CD8-positive, alpha-beta memory T cell (primary cell): Measurements from ENCODE around the gene IRGQ. TPM values are rescaled to one million over a fixed set of nuclear protein-coding genes. Genes with fewer than 3 reads are reported as not detected.

ENCODE experiments used
- CTCF ChIA-PET: fragments of 350-600 bp; sonication (Branson Sonifier 250); formaldehyde crosslinking; loops from one replicate; lab custom pipeline; 2021; ENCODE audit warnings: antibody characterized with exemption; lab: Charles Lee
- POLR2A ChIA-PET: fragments of 350-600 bp; sonication (Branson Sonifier 250); formaldehyde crosslinking; loops from one replicate; lab custom pipeline; 2021; ENCODE audit warnings: antibody characterized with exemption; lab: Charles Lee
- DNase-seq, 5 donors: peaks; one replicate each; pipeline versions ENCODE4 v3.0.0 to v3.0.0-alpha.2; 2020 to 2022; ENCODE audit warnings: mixed read lengths in 1 of 5
- H3K27ac ChIP-seq: one replicate; pipeline ENCODE4 v1.7.0; 2013; ENCODE audit warnings: low read depth, mild to moderate bottlenecking, low read length, moderate library complexity
- H3K27me3 ChIP-seq: 2 replicates; pipeline ENCODE4 v1.7.0; 2013; ENCODE audit warnings: low read length, mild to moderate bottlenecking; ENCODE audit not compliant: insufficient read depth, poor library complexity, severe bottlenecking
- H3K36me3 ChIP-seq: 2 replicates; pipeline ENCODE4 v1.7.0; 2013; ENCODE audit warnings: mild to moderate bottlenecking, low read length, moderate library complexity; ENCODE audit not compliant: insufficient read depth
- H3K4me1 ChIP-seq: 2 replicates; pipeline ENCODE4 v1.7.0; 2013; ENCODE audit warnings: mild to moderate bottlenecking, low read length, moderate library complexity; ENCODE audit not compliant: insufficient read depth
- H3K4me3 ChIP-seq: 2 replicates; pipeline ENCODE4 v1.7.0; 2013; ENCODE audit warnings: mild to moderate bottlenecking, low read length
- H3K9me3 ChIP-seq: 2 replicates; pipeline ENCODE4 v1.7.0; 2013; ENCODE audit warnings: mild to moderate bottlenecking, low read length
- H3K27ac Mint-ChIP-seq, 8 donors: one replicate each; pipeline ENCODE4 v1.8.0; 2020 to 2021; ENCODE audit warnings: mixed read lengths in 8 of 8, mild to moderate bottlenecking in 6 of 8, inconsistent platforms in 3 of 8, moderate library complexity in 3 of 8
- H3K27me3 Mint-ChIP-seq, 2 donors: one replicate each; pipeline ENCODE4 v1.8.0; 2020 to 2021; ENCODE audit warnings: mixed read lengths in 2 of 2, mild to moderate bottlenecking in 1 of 2, moderate library complexity in 1 of 2
- H3K36me3 Mint-ChIP-seq, 3 donors: one replicate each; pipeline ENCODE4 v1.8.0; 2020 to 2021; ENCODE audit warnings: mixed read lengths in 3 of 3, inconsistent platforms in 1 of 3, mild to moderate bottlenecking in 1 of 3
- H3K4me1 Mint-ChIP-seq, 3 donors: one replicate each; pipeline ENCODE4 v1.8.0; 2020 to 2021; ENCODE audit warnings: mixed read lengths in 3 of 3, inconsistent platforms in 1 of 3, mild to moderate bottlenecking in 1 of 3
- H3K4me3 Mint-ChIP-seq, 7 donors: one replicate each; pipeline ENCODE4 v1.8.0; 2020 to 2021; ENCODE audit warnings: mixed read lengths in 7 of 7, mild to moderate bottlenecking in 6 of 7, moderate library complexity in 4 of 7, inconsistent platforms in 2 of 7
- H3K9me3 Mint-ChIP-seq, 5 donors: one replicate each; pipeline ENCODE4 v1.8.0; 2020 to 2022; ENCODE audit warnings: mixed read lengths in 5 of 5, mild to moderate bottlenecking in 3 of 5, moderate library complexity in 2 of 5, inconsistent platforms in 1 of 5
- polyA plus RNA-seq: library from polyadenylated mRNA; unstranded; fragments of 300-500 nt; fragmentation: Illumina TruSeq; gene quantifications from one replicate; pipeline ENCODE4 v1.2.3, GENCODE V29; 2021
- total RNA-seq, 2 experiments: library from RNA; stranded (reverse); gene quantifications; one replicate each; pipeline ENCODE4 v1.2.3, GENCODE V29; 2021

Gene IRGQ
- total and polyA plus RNA-seq, 3 experiments from 2014 or later = 2.2 to 30.2 (median 25.4) TPM

DNA sequence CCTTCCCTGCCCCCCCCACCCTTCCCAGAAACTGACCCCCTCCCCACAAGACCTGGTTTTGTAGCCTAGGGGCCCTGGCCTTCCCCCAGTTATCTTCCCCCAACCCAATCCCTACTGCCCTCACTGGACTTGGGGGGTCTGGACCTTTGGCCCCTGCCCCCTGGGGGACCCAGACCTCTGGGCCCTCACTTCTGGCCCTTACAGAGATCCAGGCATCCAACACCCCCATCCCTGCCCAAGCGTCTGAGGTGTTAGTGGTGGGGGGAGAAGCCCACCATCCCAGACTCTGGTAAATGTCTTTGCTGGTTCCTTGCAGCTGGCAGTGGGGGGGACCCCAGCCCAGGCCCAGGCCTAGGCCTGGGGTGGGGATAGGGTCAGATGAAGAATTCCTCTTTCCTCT is 27.0 kb upstream of the IRGQ start:
- Mint-ChIP-seq H3K4me3 (no peak overlapping the region), H3K27me3 (peaks cover 7 to 14% of the 10 kb centered on the region in 2 donors), H3K27ac (no peak overlapping the region), H3K4me1 (peaks cover 31 to 47% (median 31%) of the 10 kb centered on the region in 3 donors), H3K9me3 (no peaks in the 10 kb centered on the region), H3K36me3 (peaks cover 0 to 11% (median 0%) of the 10 kb centered on the region in 3 donors)
- Histone ChIP-seq H3K4me1 (peaks cover 28% of the 10 kb centered on the region), H3K27ac (no peak overlapping the region), H3K27me3 (no peaks in the 10 kb centered on the region), H3K36me3 (no peaks in the 10 kb centered on the region), H3K9me3 (no peaks in the 10 kb centered on the region), H3K4me3 (no peak overlapping the region)
- ChIA-PET CTCF (no interaction called here), POLR2A (no interaction called here)
- no peak for DNase-seq

DNA sequence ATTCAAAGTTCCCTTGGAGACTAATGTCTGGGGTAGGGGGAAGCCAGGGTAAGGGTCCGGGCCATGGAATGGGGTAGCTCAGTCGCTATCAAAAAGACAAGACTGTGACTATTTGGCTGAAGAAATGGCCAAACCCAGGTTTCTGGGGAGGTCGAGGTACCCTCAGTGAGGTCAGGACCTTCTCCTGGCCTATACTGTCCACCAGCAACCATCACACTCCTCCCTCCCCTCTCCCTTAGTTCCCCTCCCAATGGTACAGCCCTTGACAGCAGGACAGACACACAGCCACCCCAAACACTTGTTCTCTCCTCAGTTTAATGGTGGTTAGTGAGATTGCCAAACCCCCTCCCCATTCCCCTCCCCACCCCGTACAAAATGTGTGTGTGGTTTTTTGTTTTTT is 26.1 kb upstream of the IRGQ start:
- no peaks in the 10 kb centered on the region for H3K9me3 Mint-ChIP-seq
- ChIA-PET POLR2A (no interaction called here), CTCF (no interaction called here)
- H3K27ac Mint-ChIP-seq = peak overlapping the region in 2 of 8 donors; percentile 38 to 90
- peaks cover 6 to 7% of the 10 kb centered on the region in 2 donors for H3K27me3 Mint-ChIP-seq
- no peak overlapping the region for H3K4me3 ChIP-seq
- H3K36me3 Mint-ChIP-seq = peaks cover 0 to 11% (median 0%) of the 10 kb centered on the region in 3 donors
- no peaks in the 10 kb centered on the region for H3K36me3 ChIP-seq
- H3K4me1 Mint-ChIP-seq = peaks cover 31 to 47% (median 31%) of the 10 kb centered on the region in 3 donors
- no peaks in the 10 kb centered on the region for H3K9me3 ChIP-seq
- H3K27me3 ChIP-seq = no peaks in the 10 kb centered on the region
- no peak for DNase-seq
- no peak overlapping the region for H3K27ac ChIP-seq
- H3K4me3 Mint-ChIP-seq = no peak overlapping the region
- peaks cover 28% of the 10 kb centered on the region for H3K4me1 ChIP-seq

DNA sequence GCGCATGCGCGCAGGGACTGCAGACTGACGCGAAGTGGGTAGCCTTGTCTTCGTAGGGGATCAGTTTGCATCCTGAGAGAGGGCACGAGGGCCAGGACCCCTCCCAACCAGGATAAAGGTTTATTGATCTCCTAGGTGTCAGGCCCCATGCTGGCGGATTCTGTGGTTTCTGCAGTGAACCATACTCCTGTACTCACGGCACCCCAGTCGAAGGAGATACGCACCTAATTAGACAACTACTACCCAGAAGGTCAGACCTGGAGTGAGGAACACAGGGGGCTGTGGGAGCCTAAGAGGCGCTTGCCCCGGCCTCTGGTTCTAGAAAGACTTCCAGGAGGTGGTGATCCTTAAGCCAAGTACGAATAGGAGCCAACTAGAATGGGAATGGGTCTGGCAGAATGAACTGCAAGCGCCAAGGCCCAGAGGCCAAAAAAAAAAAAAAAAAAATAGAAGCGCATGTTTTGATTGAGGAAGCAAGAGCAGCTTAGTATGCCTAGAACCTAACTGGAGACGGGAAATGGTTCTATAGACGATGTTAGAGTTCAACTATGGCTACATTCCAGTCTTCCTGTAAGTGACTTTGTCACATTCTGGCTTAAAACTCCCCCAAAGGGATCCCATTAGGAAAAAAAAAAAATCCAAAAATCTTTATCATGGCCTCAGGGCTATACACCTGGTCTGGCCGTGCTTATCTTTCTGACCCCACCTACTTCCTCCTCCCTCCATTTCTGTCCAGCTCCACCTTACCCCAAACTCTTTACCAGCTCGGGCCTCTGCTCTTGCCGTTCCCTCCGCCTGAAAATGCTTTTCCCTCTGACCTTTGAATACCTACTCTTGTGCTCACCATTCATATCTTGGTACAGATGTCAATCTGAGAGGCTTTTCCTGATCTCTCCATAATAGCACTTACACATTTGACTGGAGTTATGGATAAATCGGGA is 24.4 kb upstream of the IRGQ start:
- ChIA-PET POLR2A (interaction anchor here (0.6 to 0.7 kb wide), 5 partner anchors 21 to 181 kb away, joined by 3 to 4 read pairs (median 3); no protein-coding TSS in a partner anchor), CTCF (interaction anchor here (0.6 kb wide), 1 partner anchor 63 kb away, joined by 3 read pairs; no protein-coding TSS in a partner anchor)
- Mint-ChIP-seq H3K4me3 (peak overlapping the region; percentile 96 to 99 (median 98)), H3K27ac (peak overlapping the region; percentile 89 to 99 (median 98)), H3K27me3 (no peaks in the 10 kb centered on the region), H3K9me3 (no peaks in the 10 kb centered on the region), H3K4me1 (peaks cover 33 to 57% (median 37%) of the 10 kb centered on the region in 3 donors), H3K36me3 (peaks cover 0 to 11% (median 0%) of the 10 kb centered on the region in 3 donors)
- Histone ChIP-seq H3K9me3 (no peaks in the 10 kb centered on the region), H3K27me3 (no peaks in the 10 kb centered on the region), H3K36me3 (no peaks in the 10 kb centered on the region), H3K27ac (peak overlapping the region; percentile 91), H3K4me3 (peak overlapping the region; percentile 66), H3K4me1 (peaks cover 31% of the 10 kb centered on the region)
- peak in 3 of 5 donors; percentile 76 to 90 (median 83) for DNase-seq

DNA sequence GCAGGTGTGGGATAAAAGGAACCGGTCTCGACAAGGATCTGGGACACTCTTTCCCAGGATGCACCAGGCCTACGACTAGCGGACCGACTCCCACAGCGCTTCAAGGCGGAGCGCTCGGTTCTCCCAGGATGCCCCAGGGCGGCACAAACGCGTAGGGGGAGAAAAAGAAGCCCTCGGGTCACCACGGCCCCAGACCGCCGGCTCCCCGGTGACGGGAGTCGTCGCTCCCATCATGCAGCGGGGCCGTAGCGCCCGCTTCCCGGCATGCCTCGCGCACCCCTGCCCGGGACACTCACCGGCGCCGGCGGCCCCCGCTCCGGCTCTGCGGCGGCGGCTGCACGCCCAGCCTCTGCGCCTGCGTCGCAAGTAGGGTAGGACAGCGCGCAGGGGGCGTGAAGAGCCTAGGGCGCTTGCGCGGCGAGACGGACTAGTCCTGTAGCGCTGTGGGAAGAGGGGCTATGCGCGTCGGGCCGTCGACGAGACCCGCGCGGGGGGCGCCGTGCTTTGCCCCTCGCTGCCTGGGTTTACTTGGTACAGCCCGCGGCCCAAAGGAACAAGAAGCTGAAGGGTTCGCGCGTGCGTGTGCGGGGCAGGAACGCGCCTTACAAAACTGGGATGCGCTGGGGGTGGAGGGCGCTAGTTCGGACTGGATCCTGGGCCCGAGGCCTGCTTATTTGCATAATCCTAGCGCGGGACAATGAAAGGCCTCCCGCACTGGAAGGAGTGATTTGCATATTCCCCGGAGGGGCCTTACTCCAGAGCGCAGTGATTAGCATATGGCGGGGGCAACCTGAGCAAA is 23.5 kb upstream of the IRGQ start, which contains the start of gene ZNF428:
Gene ZNF428, minus strand, starts transcription at position 368 of the 799 bp plus-strand sequence. CDS start 5,325 bp downstream, outside the sequence.
- peak; percentile 82 to 92 (median 86) for DNase-seq
- peak within 1 kb of the TSS; percentile 91 for H3K27ac ChIP-seq
- peaks cover 0 to 12% (median 0%) of the 10 kb centered on the region in 3 donors for H3K36me3 Mint-ChIP-seq
- H3K4me3 Mint-ChIP-seq = peak within 1 kb of the TSS; percentile 96 to 99 (median 98)
- H3K27me3 Mint-ChIP-seq = no peaks in the 10 kb centered on the region
- peaks cover 27 to 54% (median 30%) of the 10 kb centered on the region in 3 donors for H3K4me1 Mint-ChIP-seq
- H3K27ac Mint-ChIP-seq = peak within 1 kb of the TSS; percentile 89 to 99 (median 98)
- H3K9me3 ChIP-seq = no peaks in the 10 kb centered on the region
- ChIA-PET POLR2A (interaction anchor here (0.6 kb wide), 1 partner anchor 22 kb away, joined by 4 read pairs; no protein-coding TSS in a partner anchor), CTCF (no interaction called here)
- peaks cover 24% of the 10 kb centered on the region for H3K4me1 ChIP-seq
- no peaks in the 10 kb centered on the region for H3K36me3 ChIP-seq
- H3K27me3 ChIP-seq = no peaks in the 10 kb centered on the region
- H3K4me3 ChIP-seq = peak within 1 kb of the TSS; percentile 66
- no peaks in the 10 kb centered on the region for H3K9me3 Mint-ChIP-seq

DNA sequence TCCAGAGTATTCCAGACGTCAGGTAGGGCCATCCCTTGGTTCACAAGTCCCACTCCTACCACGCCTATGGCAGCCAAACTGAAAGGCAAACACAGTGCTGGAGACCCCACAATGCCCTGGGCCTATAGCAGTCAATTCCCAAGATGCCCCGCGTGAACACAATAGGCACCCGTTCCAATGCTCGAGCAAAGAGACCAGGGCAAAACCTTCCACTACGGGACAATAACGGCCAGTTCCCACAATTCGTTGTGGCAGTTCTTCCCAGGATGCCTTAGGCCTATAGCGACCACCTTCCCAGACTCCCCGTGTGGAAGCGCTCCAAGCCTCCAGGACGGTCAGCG is 23.0 kb upstream of the IRGQ start:
- H3K4me3 Mint-ChIP-seq = peak overlapping the region; percentile 96 to 99 (median 98)
- peaks cover 0 to 17% (median 0%) of the 10 kb centered on the region in 3 donors for H3K36me3 Mint-ChIP-seq
- H3K27ac ChIP-seq = peak overlapping the region; percentile 91
- peaks cover 29 to 54% (median 29%) of the 10 kb centered on the region in 3 donors for H3K4me1 Mint-ChIP-seq
- CTCF ChIA-PET = interaction anchor here (0.8 to 1.6 kb wide), 3 partner anchors 24 to 64 kb away, joined by 3 to 6 read pairs (median 5); no protein-coding TSS in a partner anchor
- no peaks in the 10 kb centered on the region for H3K9me3 Mint-ChIP-seq
- no peaks in the 10 kb centered on the region for H3K27me3 ChIP-seq
- H3K27me3 Mint-ChIP-seq = no peaks in the 10 kb centered on the region
- H3K4me3 ChIP-seq = peak overlapping the region; percentile 66
- no peaks in the 10 kb centered on the region for H3K36me3 ChIP-seq
- H3K9me3 ChIP-seq = no peaks in the 10 kb centered on the region
- no peak for DNase-seq
- H3K27ac Mint-ChIP-seq = peak overlapping the region; percentile 89 to 99 (median 98)
- H3K4me1 ChIP-seq = peaks cover 22% of the 10 kb centered on the region
- POLR2A ChIA-PET = interaction anchor here (1.0 to 1.4 kb wide), 2 partner anchors 23 to 115 kb away, joined by 3 to 4 read pairs; partner anchors contain the start of genes IRGQ and ZNF576

DNA sequence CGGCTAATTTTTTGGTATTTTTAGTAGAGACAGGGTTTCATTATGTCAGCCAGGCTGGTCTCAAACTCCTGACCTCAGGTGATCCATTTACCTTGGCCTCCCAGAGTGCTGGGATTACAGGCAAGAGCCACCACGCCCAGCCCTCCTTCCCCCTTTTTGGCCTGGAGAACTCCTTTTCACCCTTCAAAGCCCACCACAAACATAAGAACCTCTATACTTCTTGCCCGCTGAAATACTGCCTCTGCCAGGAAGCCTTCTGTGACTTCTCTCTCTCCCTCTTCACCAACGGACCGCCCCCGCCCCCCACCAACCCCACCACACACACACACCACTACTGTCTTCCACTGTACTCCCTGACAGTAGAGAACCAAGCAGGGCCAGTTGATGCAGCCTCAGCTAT is 21.0 kb upstream of the IRGQ start:
- Histone ChIP-seq H3K27ac (no peak overlapping the region), H3K4me1 (peaks cover 22% of the 10 kb centered on the region), H3K27me3 (no peaks in the 10 kb centered on the region), H3K36me3 (peaks cover 1% of the 10 kb centered on the region), H3K4me3 (no peak overlapping the region), H3K9me3 (no peaks in the 10 kb centered on the region)
- no peaks in the 10 kb centered on the region for H3K27me3 Mint-ChIP-seq
- peak overlapping the region in 3 of 7 donors; percentile 16 to 61 (median 52) for H3K4me3 Mint-ChIP-seq
- H3K36me3 Mint-ChIP-seq = peaks cover 0 to 35% (median 8%) of the 10 kb centered on the region in 3 donors
- H3K4me1 Mint-ChIP-seq = peaks cover 41 to 68% (median 43%) of the 10 kb centered on the region in 3 donors
- POLR2A ChIA-PET = interaction anchor here (0.6 kb wide), 1 partner anchor 190 kb away, joined by 3 read pairs; no protein-coding TSS in a partner anchor
- H3K9me3 Mint-ChIP-seq = no peaks in the 10 kb centered on the region
- CTCF ChIA-PET = interaction anchor here (1.6 kb wide), 1 partner anchor 98 kb away, joined by 3 read pairs; no protein-coding TSS in a partner anchor
- H3K27ac Mint-ChIP-seq = peak overlapping the region in 6 of 8 donors; percentile 12 to 90 (median 43)
- no peak for DNase-seq

DNA sequence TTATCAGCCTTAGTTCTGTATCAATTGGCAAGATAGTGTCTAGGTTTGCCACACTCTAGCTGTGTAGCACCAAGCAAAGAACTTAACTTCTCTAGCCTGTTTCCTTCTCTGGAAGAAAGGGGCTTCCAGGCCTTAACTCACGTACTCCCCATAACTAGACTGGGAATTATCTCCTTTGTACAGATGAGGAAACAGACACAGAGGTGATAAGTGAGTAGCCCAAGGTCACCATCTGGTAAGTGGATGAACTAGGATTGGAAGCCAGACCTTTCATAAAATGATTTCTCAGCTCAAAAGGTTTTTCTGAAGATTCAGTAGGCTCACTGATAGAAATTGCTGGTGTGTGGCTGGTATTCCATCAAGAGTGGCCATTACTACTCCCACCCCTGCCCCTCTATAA is 20.4 kb upstream of the IRGQ start:
- peak overlapping the region in 4 of 8 donors; percentile 23 to 90 (median 30) for H3K27ac Mint-ChIP-seq
- no peak for DNase-seq
- H3K4me1 Mint-ChIP-seq = peaks cover 38 to 67% (median 45%) of the 10 kb centered on the region in 3 donors
- Histone ChIP-seq H3K4me1 (peaks cover 22% of the 10 kb centered on the region), H3K27me3 (no peaks in the 10 kb centered on the region), H3K9me3 (no peaks in the 10 kb centered on the region), H3K36me3 (peaks cover 5% of the 10 kb centered on the region), H3K27ac (no peak overlapping the region), H3K4me3 (no peak overlapping the region)
- H3K27me3 Mint-ChIP-seq = no peaks in the 10 kb centered on the region
- no peaks in the 10 kb centered on the region for H3K9me3 Mint-ChIP-seq
- ChIA-PET CTCF (interaction anchor here (1.6 kb wide), 1 partner anchor 97 kb away, joined by 3 read pairs; no protein-coding TSS in a partner anchor), POLR2A (no interaction called here)
- peaks cover 0 to 41% (median 11%) of the 10 kb centered on the region in 3 donors for H3K36me3 Mint-ChIP-seq
- H3K4me3 Mint-ChIP-seq = no peak overlapping the region
